HL-60 (cell line): Measurements from ENCODE around the gene DOCK6.

Source experiments
- DNase-seq, 2 experiments: peaks; one replicate each; pipeline ENCODE4 v3.0.0-alpha.2; 2010 to 2020; ENCODE audit warnings: low read depth in 1 of 2, low spot score in 1 of 2
- H3K27ac ChIP-seq: fragments of 250-450 bp; sonication (Bioruptor Pico); replicated peaks from 2 replicates; pipeline ENCODE4 v1.5.1; 2020; ENCODE audit warnings: mild to moderate bottlenecking, moderate library complexity
- H3K27me3 ChIP-seq: fragments of 250-450 bp; sonication (Bioruptor Pico); 2 replicates; pipeline ENCODE4 v1.5.1; 2021; ENCODE audit warnings: mild to moderate bottlenecking, moderate library complexity; ENCODE audit not compliant: insufficient read depth, poor library complexity, severe bottlenecking
- H3K4me3 ChIP-seq: replicated peaks from 2 replicates; pipeline ENCODE4 v1.5.1; 2011; ENCODE audit warnings: mild to moderate bottlenecking, control low read depth, low read length; ENCODE audit not compliant: insufficient read depth
- GABPA ChIP-seq: IDR thresholded peaks from 2 replicates; pipeline ENCODE4 v1.6.1; 2012; ENCODE audit warnings: low read depth
- POLR2AphosphoS5 ChIP-seq: IDR thresholded peaks from 2 replicates; pipeline ENCODE4 v1.6.1; 2012; ENCODE audit warnings: low read depth
- SPI1 ChIP-seq: IDR thresholded peaks from 2 replicates; pipeline ENCODE4 v1.6.1; 2012; ENCODE audit warnings: low read depth, mild to moderate bottlenecking, borderline replicate concordance
- TF ChIP-seq, protein P1 (sequence below): IDR thresholded peaks from one replicate; pipeline ENCODE4 v1.5.1; 2011; ENCODE audit warnings: low read length, control low read depth, inconsistent platforms; ENCODE audit not compliant: insufficient read depth
- TF ChIP-seq, protein P2 (sequence below): IDR thresholded peaks from 2 replicates; pipeline ENCODE4 v1.6.1; 2012; ENCODE audit warnings: low read depth; ENCODE audit not compliant: insufficient replicate concordance

The DOCK6 gene

DNA sequence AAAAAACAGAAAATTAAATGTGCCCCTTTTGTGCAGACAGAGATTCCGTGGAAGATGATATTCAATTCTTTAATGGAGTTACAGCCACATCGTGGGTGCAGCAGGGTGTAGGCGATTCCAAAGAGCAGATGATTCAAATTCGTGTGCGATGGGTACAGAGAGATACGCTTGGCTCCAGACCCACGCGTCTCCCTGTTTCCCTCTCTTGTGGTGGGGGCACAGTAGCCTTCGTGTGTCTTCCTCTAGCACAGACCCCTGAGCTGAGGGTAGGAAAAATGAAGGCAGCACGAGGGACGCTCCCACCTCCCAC lies 38.4 kb upstream of the DOCK6 start:
- Histone ChIP-seq H3K27me3 (no peaks in the 10 kb centered on the region), H3K4me3 (no peak overlapping the region), H3K27ac (no peak overlapping the region)
- DNase-seq: no peak
- TF ChIP-seq GABPA (no peak), SPI1 (no peak), POLR2AphosphoS5 (no peak)
- TF ChIP-seq, protein P1, sequence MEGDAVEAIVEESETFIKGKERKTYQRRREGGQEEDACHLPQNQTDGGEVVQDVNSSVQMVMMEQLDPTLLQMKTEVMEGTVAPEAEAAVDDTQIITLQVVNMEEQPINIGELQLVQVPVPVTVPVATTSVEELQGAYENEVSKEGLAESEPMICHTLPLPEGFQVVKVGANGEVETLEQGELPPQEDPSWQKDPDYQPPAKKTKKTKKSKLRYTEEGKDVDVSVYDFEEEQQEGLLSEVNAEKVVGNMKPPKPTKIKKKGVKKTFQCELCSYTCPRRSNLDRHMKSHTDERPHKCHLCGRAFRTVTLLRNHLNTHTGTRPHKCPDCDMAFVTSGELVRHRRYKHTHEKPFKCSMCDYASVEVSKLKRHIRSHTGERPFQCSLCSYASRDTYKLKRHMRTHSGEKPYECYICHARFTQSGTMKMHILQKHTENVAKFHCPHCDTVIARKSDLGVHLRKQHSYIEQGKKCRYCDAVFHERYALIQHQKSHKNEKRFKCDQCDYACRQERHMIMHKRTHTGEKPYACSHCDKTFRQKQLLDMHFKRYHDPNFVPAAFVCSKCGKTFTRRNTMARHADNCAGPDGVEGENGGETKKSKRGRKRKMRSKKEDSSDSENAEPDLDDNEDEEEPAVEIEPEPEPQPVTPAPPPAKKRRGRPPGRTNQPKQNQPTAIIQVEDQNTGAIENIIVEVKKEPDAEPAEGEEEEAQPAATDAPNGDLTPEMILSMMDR: no peak
- TF ChIP-seq, protein P2, sequence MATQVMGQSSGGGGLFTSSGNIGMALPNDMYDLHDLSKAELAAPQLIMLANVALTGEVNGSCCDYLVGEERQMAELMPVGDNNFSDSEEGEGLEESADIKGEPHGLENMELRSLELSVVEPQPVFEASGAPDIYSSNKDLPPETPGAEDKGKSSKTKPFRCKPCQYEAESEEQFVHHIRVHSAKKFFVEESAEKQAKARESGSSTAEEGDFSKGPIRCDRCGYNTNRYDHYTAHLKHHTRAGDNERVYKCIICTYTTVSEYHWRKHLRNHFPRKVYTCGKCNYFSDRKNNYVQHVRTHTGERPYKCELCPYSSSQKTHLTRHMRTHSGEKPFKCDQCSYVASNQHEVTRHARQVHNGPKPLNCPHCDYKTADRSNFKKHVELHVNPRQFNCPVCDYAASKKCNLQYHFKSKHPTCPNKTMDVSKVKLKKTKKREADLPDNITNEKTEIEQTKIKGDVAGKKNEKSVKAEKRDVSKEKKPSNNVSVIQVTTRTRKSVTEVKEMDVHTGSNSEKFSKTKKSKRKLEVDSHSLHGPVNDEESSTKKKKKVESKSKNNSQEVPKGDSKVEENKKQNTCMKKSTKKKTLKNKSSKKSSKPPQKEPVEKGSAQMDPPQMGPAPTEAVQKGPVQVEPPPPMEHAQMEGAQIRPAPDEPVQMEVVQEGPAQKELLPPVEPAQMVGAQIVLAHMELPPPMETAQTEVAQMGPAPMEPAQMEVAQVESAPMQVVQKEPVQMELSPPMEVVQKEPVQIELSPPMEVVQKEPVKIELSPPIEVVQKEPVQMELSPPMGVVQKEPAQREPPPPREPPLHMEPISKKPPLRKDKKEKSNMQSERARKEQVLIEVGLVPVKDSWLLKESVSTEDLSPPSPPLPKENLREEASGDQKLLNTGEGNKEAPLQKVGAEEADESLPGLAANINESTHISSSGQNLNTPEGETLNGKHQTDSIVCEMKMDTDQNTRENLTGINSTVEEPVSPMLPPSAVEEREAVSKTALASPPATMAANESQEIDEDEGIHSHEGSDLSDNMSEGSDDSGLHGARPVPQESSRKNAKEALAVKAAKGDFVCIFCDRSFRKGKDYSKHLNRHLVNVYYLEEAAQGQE: no peak

DNA sequence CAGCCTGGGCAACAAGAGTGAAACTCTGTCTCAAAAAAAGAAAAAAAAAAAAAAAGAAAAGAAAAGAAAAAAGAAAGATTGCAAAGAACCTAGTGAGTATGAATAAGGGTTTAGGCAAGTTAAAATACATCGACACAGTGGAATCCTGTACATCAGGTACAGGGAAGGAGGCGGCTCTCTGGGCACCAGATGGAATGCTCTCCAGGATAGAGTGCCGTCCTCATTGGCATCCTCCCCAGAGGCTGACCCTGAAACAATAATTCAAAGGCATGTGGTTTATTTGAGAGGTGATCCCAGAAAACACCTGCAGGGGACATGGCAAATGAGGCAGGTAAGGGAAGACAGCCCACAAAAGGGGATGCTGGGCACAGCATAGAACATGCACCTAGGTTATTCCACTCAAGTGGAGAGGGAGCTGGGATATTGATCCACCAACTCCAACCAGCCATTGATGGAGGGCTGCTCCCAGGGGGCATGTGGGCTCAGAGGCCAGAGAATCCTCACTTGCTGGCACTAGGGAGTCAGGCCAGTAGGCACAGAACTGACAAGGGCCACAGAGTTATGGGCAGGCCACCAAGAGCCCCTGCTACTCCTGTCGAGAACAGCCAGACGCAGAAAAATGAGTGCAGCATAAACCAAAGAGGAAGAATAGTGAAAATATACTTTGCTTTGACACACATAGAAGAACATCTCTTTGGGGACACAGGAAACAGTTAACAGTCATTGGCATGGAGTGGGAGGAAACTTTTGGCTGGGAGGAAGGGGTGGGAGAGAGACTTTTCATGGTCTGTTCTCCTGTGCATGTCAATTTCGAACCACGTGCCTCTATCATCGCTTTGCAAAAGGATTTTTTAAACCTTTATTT lies 37.9 kb upstream of the DOCK6 start:
- DNase-seq: no peak
- Histone ChIP-seq H3K27me3 (no peaks in the 10 kb centered on the region), H3K27ac (no peak overlapping the region), H3K4me3 (no peak overlapping the region)
- TF ChIP-seq, protein P1: no peak
- no peak for TF ChIP-seq GABPA
- TF ChIP-seq, protein P2: no peak
- TF ChIP-seq POLR2AphosphoS5: no peak
- TF ChIP-seq SPI1: no peak

DNA sequence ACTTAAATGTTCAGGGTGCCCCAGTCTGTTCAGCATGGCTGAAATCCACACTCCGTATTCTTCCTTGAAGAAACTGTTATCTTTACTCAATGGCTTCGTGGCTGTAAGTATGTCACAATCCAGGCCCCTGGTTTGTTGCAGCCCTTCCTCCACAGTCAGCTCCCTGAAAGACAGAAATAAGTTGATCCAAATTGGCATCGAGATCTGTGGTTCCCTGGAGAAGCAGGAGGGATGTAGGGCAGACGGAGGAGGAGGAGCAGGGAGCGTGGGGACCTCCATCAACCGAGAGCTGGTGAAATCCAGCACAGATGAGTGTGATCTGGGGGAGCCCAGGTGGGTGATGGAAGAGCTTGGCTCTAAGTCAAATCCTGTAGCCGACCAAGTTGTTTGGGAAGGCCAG lies 33.9 kb upstream of the DOCK6 start:
- DNase-seq: peak; percentile 35 to 70
- H3K4me3 ChIP-seq: no peak overlapping the region
- TF ChIP-seq SPI1: no peak
- TF ChIP-seq, protein P1: no peak
- TF ChIP-seq, protein P2: no peak
- peak overlapping the region; percentile 74 for H3K27ac ChIP-seq
- no peaks in the 10 kb centered on the region for H3K27me3 ChIP-seq
